GM15510 (cell line): ENCODE measurements around the gene PAX5.
A peak's percentile ranks its signal among the peaks of the same experiment; 100 is the strongest.

ENCODE experiments used
- POLR2A ChIP-seq: IDR thresholded peaks from 3 replicates; pipeline ENCODE4 v1.6.1; 2011; ENCODE audit warnings: borderline replicate concordance; ENCODE audit not compliant: insufficient read length; ENCODE audit errors: extremely low read depth

PAX5 gene

DNA sequence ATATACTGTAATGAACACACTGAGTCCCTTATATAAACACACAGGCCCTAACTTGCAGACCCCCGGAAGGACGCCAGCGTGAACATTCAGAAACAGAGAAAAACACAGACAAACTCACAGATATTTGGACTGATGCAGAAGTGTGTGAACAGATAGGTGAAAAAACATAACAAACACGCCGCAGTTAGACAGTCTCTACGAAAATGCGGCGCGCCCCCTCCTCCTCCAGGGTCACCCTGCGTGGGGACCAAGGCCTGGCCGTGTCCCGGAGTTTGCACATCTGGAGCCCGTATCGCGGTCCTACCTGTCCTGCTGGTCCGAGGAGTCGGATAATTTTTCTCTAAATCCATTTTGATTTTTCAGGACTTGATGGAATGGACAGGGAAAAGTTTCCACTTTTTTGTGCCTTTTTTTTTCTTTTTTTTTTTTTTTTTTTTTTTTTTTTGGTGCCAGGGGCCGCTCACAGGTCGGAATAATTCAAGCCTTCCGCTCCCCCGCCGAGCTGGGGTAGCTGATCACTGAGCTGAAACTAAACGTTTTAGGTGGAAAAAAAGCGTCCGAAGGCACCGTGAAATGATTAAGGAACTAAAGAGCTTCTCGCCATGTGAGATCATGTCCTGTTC lies at the start of gene PAX5:
TSS of gene PAX5 (minus strand) at position 587 of the 623 bp plus-strand sequence. CDS start at position 350, 237 bp downstream.
- no peak for TF ChIP-seq POLR2A

DNA sequence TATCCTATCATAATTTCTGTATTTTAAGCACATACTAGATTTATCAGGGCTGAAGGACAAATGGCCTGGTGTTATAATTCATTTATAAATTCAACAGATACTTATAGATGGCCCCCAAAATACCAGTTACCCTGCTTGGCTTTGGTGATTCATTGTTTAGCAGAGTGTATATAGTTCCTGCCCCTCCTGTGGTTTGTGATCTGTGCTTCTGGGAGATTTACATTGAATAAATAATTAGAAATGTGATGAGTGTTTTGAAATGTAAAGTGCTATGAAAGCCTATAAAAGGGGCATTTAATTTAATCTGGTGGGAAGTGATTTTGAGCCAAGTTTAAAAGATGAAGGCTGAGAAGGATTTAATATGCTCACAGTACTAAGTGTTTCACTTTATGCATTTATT lies 49.6 kb upstream of the PAX5 start:
- no peak for TF ChIP-seq POLR2A

DNA sequence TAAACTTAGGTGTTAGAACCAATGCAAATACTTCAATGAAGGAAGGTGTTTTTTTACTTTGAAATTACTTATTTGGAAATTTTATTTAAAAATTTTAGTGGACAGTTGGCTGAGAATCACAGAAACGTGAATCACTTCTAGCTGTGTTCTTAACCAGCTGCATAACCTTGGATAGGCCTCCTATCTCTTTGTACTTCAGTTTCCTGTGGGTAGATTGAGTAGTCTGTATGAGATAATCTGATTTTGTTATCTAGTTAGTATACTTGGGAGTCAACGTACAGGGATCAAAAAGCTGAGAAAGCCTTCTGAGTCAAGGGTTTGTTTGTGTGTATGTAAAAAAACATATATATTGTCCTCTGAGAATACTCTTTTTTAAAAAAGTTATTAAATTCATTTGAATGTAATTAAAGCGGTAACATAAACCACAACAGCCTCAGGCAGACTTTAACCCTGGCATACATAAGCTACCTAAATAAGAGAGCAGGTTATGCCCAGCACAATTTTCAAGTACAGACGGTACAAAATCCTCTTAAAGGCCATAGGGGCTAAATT lies 48.2 kb upstream of the PAX5 start:
- no peak for TF ChIP-seq POLR2A

DNA sequence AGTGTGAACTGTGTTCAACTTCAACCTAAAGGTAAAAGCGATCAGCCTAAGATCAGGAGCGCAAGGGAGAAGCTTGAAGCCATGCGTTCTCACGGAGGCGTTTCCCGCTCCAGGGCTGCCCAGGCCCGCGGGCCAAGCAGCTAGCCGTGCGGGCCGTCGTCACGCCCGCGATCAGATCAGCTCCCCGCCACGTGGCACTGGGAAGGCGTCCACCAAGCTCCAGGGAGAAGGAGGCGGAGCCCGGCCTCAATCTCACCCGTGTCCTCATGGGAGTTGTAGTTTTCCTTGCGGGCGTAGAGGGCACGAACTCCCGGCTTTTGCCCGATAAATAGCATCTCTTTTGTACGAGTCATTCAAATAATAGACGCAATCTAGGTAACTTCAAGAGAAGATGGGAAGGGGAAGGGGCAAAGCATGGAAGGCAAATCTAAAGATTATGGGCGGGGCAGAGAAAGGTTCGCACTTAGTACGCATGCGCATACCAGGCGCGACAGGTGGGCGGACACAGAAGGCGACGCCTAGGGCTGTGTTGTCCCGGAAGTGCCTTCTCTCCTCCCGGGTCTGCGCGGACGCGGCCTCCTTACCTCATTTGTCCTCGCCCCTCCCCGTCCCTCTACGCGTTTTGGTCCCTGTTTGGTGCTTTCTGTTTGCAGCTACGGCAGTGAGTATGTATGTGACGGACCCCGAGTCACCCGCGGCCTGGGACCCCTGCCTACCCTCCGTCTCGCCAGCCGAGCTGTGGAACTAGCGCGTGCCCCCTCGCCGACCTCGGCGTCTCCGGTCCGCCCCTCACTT lies 45.5 kb upstream of the PAX5 start:
- TF ChIP-seq POLR2A = peak; percentile 64

DNA sequence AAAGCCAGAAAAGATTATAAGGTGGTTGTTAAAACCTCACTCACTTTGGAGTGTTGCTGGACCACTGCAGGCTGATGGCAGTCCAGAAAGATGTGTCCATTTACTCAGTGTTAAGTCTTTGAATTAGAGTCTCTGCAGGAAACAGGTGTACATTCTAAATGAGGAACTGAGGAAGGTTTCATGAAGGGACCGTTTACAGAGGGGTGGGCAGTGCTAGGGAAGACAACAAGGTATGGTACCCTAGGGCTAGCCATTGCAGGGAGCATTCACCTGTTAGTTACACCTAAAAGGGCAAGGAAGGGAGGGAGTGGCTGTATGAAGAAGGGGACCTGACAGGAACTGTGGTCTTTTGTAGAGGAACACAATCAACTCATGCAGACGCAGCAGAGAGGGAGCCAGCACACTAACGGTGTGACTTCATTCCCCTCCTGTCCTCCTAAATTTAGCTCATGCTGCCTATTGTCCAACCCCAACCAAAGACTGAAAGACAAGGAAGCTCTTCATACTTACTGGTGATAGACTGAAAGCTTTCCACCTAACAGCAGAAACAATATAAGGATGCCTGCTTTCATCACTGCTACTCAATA lies 32.2 kb upstream of the PAX5 start:
- TF ChIP-seq POLR2A = no peak

DNA sequence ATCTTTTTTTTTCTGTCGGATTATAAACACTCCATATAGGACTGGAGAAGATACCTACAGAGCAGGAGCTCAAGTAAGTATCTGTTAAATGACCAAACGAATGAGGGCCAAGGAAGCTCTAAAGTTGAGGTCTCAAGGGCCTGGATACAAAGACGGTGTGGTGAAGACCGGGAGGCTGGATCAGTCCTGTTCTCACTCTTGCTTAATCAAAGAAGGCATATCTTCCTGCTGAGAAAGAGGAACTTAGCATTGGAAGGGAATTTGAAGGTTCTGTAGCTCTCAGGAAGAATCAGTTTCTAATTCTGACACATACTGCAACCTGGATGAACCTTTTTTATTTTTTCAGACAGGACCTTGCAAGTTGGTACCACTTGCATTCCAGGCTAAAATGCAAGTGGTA lies 28.3 kb upstream of the PAX5 start:
- no peak for TF ChIP-seq POLR2A

DNA sequence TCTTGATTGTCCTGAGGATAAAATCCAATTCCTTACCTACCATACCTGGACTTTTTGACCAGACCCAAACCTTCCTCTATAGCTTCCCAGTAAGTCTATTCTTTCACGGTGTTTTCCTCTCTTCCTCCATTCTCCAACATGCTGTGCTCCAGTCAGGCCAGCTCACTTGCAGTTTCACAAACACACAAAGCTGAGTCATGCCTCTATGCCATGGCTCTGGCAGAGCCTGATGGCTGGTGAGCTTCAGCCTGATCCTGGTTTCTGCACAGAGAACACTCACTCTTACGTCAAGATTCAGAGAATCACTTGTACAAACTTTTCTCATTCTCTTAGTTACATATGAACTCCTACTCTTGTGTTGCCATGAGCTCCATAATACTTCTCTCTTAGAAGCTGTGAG lies 27.7 kb upstream of the PAX5 start:
- TF ChIP-seq POLR2A = no peak

DNA sequence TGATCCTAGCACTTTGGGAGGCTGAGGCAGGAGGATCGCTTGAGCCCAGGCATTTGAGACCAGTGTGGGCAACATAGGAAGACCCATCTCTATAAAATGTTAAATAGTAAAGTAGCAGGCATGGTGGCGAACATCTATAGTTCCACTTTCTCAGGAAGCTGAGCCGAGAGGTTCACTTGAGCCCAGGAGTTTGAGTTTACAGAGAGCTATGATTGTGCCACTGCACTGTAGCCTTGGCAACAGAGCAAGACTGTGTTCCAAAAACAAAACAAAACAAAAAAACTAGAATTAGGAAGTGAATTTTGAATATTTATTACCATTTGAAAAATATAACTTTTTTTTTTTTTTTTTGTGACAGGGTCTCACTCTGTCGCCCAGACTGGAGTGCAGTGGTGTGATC lies 26.8 kb upstream of the PAX5 start:
- no peak for TF ChIP-seq POLR2A

DNA sequence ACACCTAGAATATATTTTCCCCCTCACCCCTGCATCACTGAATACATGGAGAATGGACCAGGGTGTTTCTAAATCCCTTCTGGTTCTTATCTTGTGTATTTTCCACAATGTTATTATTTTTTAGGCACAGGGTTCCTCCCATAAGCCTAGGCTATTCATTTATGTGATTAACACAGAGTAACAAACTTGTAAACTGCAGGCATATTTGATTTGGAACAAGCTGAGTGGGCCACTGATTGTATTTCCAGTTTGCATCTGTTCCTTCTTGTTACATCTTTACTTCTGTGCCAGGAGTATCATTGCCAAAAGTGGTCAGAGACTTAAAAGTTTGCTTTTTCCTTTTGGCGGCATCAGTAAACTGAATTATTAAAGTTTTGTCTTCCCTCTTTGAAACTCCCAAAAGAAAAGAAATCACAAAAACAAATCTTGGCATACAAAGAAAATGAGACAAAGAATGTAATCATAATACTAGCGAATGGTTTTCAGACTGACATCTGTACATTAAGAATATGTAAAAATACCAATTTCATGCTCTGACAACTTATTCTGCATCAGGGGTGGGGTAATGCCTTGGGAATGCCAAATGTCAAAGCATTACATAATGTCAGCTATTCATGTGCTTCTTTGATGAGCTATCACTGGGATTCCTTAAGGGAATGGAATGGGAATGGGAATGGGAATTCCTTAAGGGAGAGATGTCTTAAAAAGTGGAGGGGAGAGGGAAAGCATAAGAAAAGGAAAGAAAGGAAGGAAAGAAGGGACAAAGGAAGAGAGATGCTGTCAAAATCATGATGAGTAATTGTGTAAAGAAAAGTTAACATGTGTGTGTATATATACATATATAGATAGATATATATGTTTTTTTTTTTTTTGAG lies 22.2 kb upstream of the PAX5 start:
- TF ChIP-seq POLR2A = no peak

DNA sequence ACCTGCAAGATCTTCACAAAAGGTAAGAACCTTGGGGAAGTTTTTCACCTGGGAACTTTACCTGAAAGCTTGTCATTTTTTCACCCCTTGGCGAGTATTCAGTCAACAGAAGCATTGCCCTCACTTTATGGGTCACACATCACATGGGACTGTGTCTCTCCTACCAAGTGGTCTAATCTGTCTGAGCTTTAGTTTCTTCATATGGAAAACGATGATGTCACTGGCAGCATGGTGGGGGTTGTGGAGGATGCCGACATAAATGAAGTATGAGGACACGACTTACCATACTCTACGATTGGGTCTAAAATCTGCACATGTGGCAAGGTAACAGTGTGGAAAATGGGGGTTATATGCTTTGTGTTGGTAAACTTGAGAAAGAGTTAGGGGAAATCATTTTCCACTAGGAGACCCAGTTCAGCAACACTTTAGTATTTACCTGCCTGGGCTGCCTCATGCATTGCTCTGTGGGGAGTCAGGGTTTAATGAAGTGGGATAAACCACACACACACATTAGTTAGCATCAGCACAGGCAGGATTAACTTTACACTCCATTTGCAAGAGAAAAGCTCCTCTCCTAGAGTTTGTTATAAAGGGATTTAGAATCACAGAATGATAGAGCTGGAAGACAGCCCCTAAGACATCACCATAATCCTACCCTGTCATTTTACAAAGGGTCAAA lies 19.8 kb upstream of the PAX5 start:
- TF ChIP-seq POLR2A = no peak

DNA sequence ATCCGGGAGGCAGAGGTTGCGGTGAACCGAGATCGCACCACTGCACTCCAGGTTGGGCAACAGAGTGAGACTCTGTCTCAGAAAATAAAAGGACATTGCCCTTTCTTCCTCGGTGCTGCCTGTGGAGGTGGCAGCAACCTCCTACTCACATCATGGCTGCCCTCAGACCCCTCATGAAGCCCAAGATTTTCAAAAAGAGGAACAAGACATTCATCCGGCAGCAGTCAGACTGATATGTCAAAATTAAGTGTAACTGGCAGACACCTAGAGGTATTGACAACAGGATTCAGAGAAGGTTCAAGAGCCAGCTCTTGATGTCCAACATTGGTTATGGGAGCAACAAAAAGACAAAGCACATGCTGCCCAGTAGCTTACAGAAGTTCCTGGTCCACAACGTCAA lies 12.6 kb upstream of the PAX5 start:
- TF ChIP-seq POLR2A = no peak

DNA sequence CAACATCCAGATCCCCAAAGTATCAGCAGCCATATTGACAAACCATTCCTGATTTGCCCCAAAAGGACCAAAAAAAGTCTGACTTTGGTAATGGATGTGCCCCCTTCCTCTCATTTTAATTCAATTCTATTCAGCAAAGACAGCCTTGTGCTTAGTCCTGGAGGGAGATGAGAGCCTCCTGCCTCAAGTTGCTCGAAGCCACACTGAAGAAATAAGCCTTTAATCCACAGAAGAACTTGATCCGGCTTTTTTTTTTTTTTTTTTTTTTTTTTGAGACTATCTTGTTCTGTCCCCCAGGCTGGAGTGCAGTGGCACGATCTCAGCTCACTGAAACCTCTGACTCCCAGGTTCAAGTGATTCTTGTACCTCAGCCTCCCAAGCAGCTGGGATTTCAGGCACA lies 8.4 kb upstream of the PAX5 start:
- TF ChIP-seq POLR2A = no peak

DNA sequence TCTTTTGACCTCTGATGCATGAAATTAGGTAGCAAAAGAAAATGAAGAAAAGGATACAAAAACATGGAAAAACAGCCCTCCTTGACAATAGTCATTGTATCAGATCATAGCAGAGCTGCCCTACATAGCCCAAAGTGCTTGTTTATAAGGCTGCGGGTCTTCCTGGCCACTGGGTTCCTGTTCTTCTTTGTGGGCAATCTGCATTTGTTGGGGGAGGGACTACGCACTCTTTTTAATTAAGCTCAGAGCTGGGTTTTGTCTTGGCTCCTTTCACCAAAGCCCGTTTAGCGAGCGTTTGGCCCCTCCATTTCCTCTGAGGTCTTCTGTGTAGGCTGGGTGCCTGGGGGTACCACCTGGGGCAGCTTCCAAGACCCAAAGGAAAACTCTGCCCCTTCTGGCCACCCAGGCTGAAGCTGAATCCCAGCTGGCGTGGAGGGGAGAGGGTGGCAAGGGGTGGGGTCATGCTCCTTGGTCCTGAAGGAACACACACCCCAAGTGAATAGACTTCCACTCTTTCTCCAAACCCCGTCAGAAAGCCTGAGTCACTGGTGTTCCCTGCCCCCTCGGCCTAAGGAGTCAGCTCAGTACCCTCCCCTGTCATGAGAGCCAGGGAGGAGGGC lies 6.5 kb upstream of the PAX5 start:
- TF ChIP-seq POLR2A = no peak
